Liver (tissue), 9 donors: Measurements from ENCODE around the gene PEF1. TPM values are rescaled to one million over a fixed set of nuclear protein-coding genes. Genes with fewer than 3 reads are reported as not detected.
A peak's percentile ranks its signal among the peaks of the same experiment; 100 is the strongest.
"Not testable (repeated sequence)": the region's sequence is repeated elsewhere in the genome, so short reads cannot be mapped to it uniquely, and the experiment has no call there.

ENCODE experiments used
- DNase-seq: peaks from one replicate; pipeline ENCODE4 v3.0.0-alpha.2; 2017; ENCODE audit warnings: low spot score
- H3K27ac ChIP-seq, 2 donors: one replicate each; pipeline ENCODE4 v1.7.0; 2013; ENCODE audit warnings: inconsistent platforms in 2 of 2, low read length in 2 of 2, control low read depth in 1 of 2, low read depth in 1 of 2, mild to moderate bottlenecking in 1 of 2
- H3K27me3 ChIP-seq, 4 donors: one replicate each; pipeline versions ENCODE4 v1.6.1 to v1.7.0; 2013; ENCODE audit warnings: low read length in 3 of 4, inconsistent platforms in 1 of 4, mild to moderate bottlenecking in 1 of 4, moderate library complexity in 1 of 4; ENCODE audit not compliant: control insufficient read depth in 4 of 4, insufficient read depth in 4 of 4
- H3K36me3 ChIP-seq, 4 donors: one replicate each; pipeline versions ENCODE4 v1.6.1 to v1.7.0; 2013; ENCODE audit warnings: low read length in 3 of 4, mild to moderate bottlenecking in 3 of 4, low read depth in 1 of 4, moderate library complexity in 1 of 4; ENCODE audit not compliant: control insufficient read depth in 4 of 4, insufficient read depth in 3 of 4
- H3K4me1 ChIP-seq, 4 donors: one replicate each; pipeline versions ENCODE4 v1.6.1 to v1.7.0; 2013; ENCODE audit warnings: low read length in 3 of 4, mild to moderate bottlenecking in 3 of 4, moderate library complexity in 1 of 4; ENCODE audit not compliant: control insufficient read depth in 4 of 4, insufficient read depth in 4 of 4
- H3K4me3 ChIP-seq, 3 donors: one replicate each; pipeline versions ENCODE4 v1.6.1 to v1.7.0; 2013; ENCODE audit warnings: low read length in 3 of 3, control low read depth in 1 of 3, low read depth in 1 of 3, mild to moderate bottlenecking in 1 of 3
- H3K9ac ChIP-seq, 2 donors: one replicate each; pipeline ENCODE4 v1.7.0; 2013; ENCODE audit warnings: low read length in 2 of 2, mild to moderate bottlenecking in 2 of 2, moderate library complexity in 2 of 2, control low read depth in 1 of 2, low read depth in 1 of 2
- H3K9me3 ChIP-seq, 4 donors: one replicate each; pipeline versions ENCODE4 v1.6.1 to v1.7.0; 2013; ENCODE audit warnings: low read length in 3 of 4; ENCODE audit not compliant: control insufficient read depth in 4 of 4
- ATF3 ChIP-seq: IDR thresholded peaks from 2 replicates; pipeline ENCODE4 v1.6.1; 2016; ENCODE audit warnings: antibody characterized with exemption
- CTCF ChIP-seq: fragments of 150-350 bp; IDR thresholded peaks from 2 replicates; pipeline ENCODE4 v1.5.1; 2017; ENCODE audit warnings: improper control_type of control experiment, low read depth, low read length; ENCODE audit not compliant: missing input control
- EGR1 ChIP-seq, 2 donors: IDR thresholded peaks; 2 replicates each; pipeline ENCODE4 v1.6.1; 2016 to 2018; ENCODE audit warnings: antibody characterized with exemption in 2 of 2, low read depth in 2 of 2
- FOXA1 ChIP-seq: IDR thresholded peaks from 2 replicates; pipeline ENCODE4 v1.6.1; 2016; ENCODE audit warnings: antibody characterized with exemption
- FOXA2 ChIP-seq: IDR thresholded peaks from 2 replicates; pipeline ENCODE4 v1.6.1; 2016; ENCODE audit warnings: antibody characterized with exemption
- GABPA ChIP-seq, 2 donors: IDR thresholded peaks in 1 of 2; conservative IDR thresholded peaks in 1 of 2; 2 replicates each; pipeline ENCODE4 v1.6.1; 2016; ENCODE audit warnings: antibody characterized with exemption in 2 of 2, mild to moderate bottlenecking in 1 of 2, moderate library complexity in 1 of 2
- HNF4A ChIP-seq, 2 donors: conservative IDR thresholded peaks; 2 replicates each; pipeline ENCODE4 v1.6.1; 2016; ENCODE audit warnings: antibody characterized with exemption in 2 of 2, mild to moderate bottlenecking in 2 of 2
- HNF4G ChIP-seq: IDR thresholded peaks from 2 replicates; pipeline ENCODE4 v1.6.1; 2016; ENCODE audit warnings: antibody characterized with exemption
- JUND ChIP-seq, 2 donors: IDR thresholded peaks; 2 replicates each; pipeline ENCODE4 v1.6.1; 2016; ENCODE audit warnings: antibody characterized with exemption in 2 of 2
- MAX ChIP-seq: IDR thresholded peaks from 2 replicates; pipeline ENCODE4 v1.6.1; 2016; ENCODE audit warnings: antibody characterized with exemption
- NR2F2 ChIP-seq: IDR thresholded peaks from 2 replicates; pipeline ENCODE4 v1.6.1; 2016; ENCODE audit warnings: antibody characterized with exemption
- RAD21 ChIP-seq, 2 donors: IDR thresholded peaks; 2 replicates each; pipeline ENCODE4 v1.6.1; 2016; ENCODE audit warnings: antibody characterized with exemption in 2 of 2, mild to moderate bottlenecking in 2 of 2
- REST ChIP-seq: IDR thresholded peaks from 2 replicates; pipeline ENCODE4 v1.6.1; 2016; ENCODE audit warnings: antibody characterized with exemption, mild to moderate bottlenecking
- RXRA ChIP-seq, 2 donors: IDR thresholded peaks; 2 replicates each; pipeline ENCODE4 v1.6.1; 2017 to 2018; ENCODE audit warnings: antibody characterized with exemption in 2 of 2, mild to moderate bottlenecking in 1 of 2
- SP1 ChIP-seq: IDR thresholded peaks from 2 replicates; pipeline ENCODE4 v1.6.1; 2018; ENCODE audit warnings: antibody characterized with exemption, mild to moderate bottlenecking
- TAF1 ChIP-seq: conservative IDR thresholded peaks from 2 replicates; pipeline ENCODE4 v1.6.1; 2016; ENCODE audit warnings: antibody characterized with exemption, mild to moderate bottlenecking
- YY1 ChIP-seq: IDR thresholded peaks from 2 replicates; pipeline ENCODE4 v1.6.1; 2016; ENCODE audit warnings: antibody characterized with exemption, mild to moderate bottlenecking
- ZBTB33 ChIP-seq: IDR thresholded peaks from 2 replicates; pipeline ENCODE4 v1.6.1; 2016; ENCODE audit warnings: antibody characterized with exemption
- WGBS: extraction: QIAGEN DNeasy Blood & Tissue Kit; methylation state at CpG from one replicate; pipeline ENCODE4 v1.1.7; 2013; 5-methylcytosine and 5-hydroxymethylcytosine counted together
- polyA plus RNA-seq, 2 donors: library from polyadenylated mRNA; stranded (reverse) in 1 of 2; unstranded in 1 of 2; fragments of 200-250 nt in 1 of 2; fragments of >200 nt in 1 of 2; fragmentation: Nextera tagmentation in 1 of 2; extraction: Ambion mirVana in 1 of 2; gene quantifications; one replicate each; pipeline versions ENCODE4 v1.2.1 to v1.2.3, GENCODE V29; 2013 to 2015
- total RNA-seq, 2 donors: library from RNA; depleted of rRNA; stranded (reverse); fragments of >200 nt; gene quantifications; one replicate each; pipeline ENCODE4 v1.2.3, GENCODE V29; 2014
- donor health status: healthy.
- donor health status: healthy.
- donor health status: healthy.
- donor health status: healthy.
- donor health status: healthy.

Gene PEF1
- total and polyA plus RNA-seq, 4 donors, result 27.7 to 46.8 (median 32.2) TPM

- Histone ChIP-seq H3K4me3 (peak overlapping the region in 2 of 3 donors; percentile 29 to 43), H3K9me3 (no peaks in the 10 kb centered on the region), H3K27me3 (no peaks in the 10 kb centered on the region), H3K4me1 (peaks cover 0 to 26% (median 12%) of the 10 kb centered on the region in 4 donors), H3K36me3 (no peaks in the 10 kb centered on the region), H3K27ac (peak overlapping the region; percentile 37 to 51), H3K9ac (no peak overlapping the region)
- 19% methylated on average over 62 of the region's 62 CpGs for WGBS
- TF ChIP-seq FOXA1 (no peak), MAX (no peak), GABPA (IDR thresholded peaks at IDR 0.05 in 1 of 2, conservative IDR thresholded peaks at IDR 0.05 in 1 of 2) (no peak)
- no peak for DNase-seq
Observed at GRCh38 chr1:31588751-31589515, 55.7 kb downstream of the PEF1 start.

- H3K4me3 ChIP-seq, result no peak overlapping the region
- WGBS, result 59% methylated on average over 14 of the region's 14 CpGs
- no peaks in the 10 kb centered on the region for H3K9me3 ChIP-seq
- no peaks in the 10 kb centered on the region for H3K27me3 ChIP-seq
- H3K4me1 ChIP-seq, result peaks cover 0 to 36% (median 13%) of the 10 kb centered on the region in 4 donors
- no peak overlapping the region for H3K9ac ChIP-seq
- TF ChIP-seq CTCF (peak; percentile 34), HNF4A (conservative IDR thresholded peaks at IDR 0.05) (peak; percentile 54 to 72), ATF3 (no peak), NR2F2 (peak; percentile 71), GABPA (IDR thresholded peaks at IDR 0.05 in 1 of 2, conservative IDR thresholded peaks at IDR 0.05 in 1 of 2) (no peak), MAX (no peak), SP1 (peak; percentile 25), ZBTB33 (no peak), FOXA2 (no peak), TAF1 (no peak), HNF4G (peak; percentile 62), EGR1 (IDR thresholded peaks at IDR 0.05; ENCODE audit: low read depth in 2 of 2) (no peak), REST (no peak), JUND (IDR thresholded peaks at IDR 0.05) (no peak), RXRA (IDR thresholded peaks at IDR 0.05) (peak; percentile 21 to 38), FOXA1 (no peak), RAD21 (IDR thresholded peaks at IDR 0.05) (peak in 1 of 2 donors; percentile 29), YY1 (no peak)
- no peaks in the 10 kb centered on the region for H3K36me3 ChIP-seq
- H3K27ac ChIP-seq, result peak overlapping the region; percentile 37 to 51
- DNase-seq, result no peak
Observed at GRCh38 chr1:31587720-31588423, 56.8 kb downstream of the PEF1 start.

GRCh38 chr1:31587328-31587699 is 57.4 kb downstream of the PEF1 start:
- H3K4me1 ChIP-seq, result peaks cover 0 to 39% (median 13%) of the 10 kb centered on the region in 4 donors
- DNase-seq, H3K36me3 ChIP-seq, H3K9me3 ChIP-seq, H3K4me3 ChIP-seq, H3K9ac ChIP-seq, H3K27me3 ChIP-seq, H3K27ac ChIP-seq: not testable (repeated sequence)
- WGBS, result over 99% methylated on average over 5 of the region's 5 CpGs
